GM18526 (cell line): ENCODE measurements around the gene SLC1A2.

Experiments
- POLR2A ChIP-seq: IDR thresholded peaks from 3 replicates; pipeline ENCODE4 v1.6.1; 2011; ENCODE audit not compliant: insufficient read length; ENCODE audit errors: extremely low read depth

The SLC1A2 gene

GRCh38 chr11:35352077-35352888 is 67.1 kb downstream of the SLC1A2 start:
- no peak for TF ChIP-seq POLR2A

DNA sequence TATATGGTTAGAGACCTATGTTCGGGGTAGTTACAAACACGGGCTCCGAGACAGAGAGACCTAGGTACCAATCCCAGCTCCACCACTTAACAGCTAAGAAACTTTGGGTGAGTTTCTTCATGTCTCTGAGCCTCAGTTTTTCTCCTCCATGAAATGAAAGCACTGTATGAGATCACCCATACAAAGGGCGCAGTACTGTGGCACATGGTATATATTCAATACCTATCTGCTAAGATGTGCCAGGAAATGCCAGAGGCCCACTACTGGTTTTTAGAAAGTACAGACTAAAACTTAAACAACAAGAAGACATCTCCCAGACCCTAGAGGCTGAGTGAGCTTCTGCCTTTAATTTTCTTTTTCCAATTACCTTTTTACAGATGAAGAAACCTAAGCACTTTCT is 69.5 kb downstream of the SLC1A2 start:
- TF ChIP-seq POLR2A, result no peak

GRCh38 chr11:35348898-35349687 is 70.3 kb downstream of the SLC1A2 start:
- TF ChIP-seq POLR2A, result no peak

- no peak for TF ChIP-seq POLR2A
Measured at GRCh38 chr11:35347921-35348331, 71.4 kb downstream of the SLC1A2 start.

GRCh38 chr11:35347173-35347878 is 72.0 kb downstream of the SLC1A2 start:
- no peak for TF ChIP-seq POLR2A

DNA sequence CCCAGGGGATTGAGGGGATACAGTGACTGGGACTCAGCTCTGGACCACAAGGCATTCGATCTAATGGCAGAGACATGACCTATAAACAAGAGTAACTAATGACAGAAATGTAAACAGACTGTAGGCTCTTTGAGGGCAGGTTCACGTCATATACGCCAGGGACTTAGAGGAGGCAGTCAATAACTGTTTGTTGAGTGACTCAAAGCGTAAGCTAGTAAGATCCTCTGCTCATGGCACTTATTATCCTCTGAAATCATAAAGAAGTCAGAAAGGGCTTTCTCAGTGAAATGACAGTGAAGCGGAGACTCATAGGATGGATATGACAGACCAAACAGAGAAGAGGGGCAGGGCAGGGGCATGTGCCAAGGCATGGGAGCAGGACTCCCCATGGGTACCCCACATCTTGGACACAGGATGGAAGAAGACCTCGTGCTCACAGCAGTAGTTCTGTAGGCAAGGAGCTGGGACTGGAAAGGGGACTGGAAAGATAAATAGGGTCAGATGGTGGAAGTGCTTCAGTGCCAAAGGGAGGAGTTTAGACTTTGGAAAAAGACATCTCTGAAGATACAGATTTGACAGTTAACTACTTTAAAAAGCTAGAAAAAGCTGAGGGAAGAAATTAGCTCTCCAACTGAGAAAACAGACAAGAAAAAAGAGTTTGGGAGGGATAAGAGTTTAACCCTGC is 72.7 kb downstream of the SLC1A2 start:
- TF ChIP-seq POLR2A, result no peak

DNA sequence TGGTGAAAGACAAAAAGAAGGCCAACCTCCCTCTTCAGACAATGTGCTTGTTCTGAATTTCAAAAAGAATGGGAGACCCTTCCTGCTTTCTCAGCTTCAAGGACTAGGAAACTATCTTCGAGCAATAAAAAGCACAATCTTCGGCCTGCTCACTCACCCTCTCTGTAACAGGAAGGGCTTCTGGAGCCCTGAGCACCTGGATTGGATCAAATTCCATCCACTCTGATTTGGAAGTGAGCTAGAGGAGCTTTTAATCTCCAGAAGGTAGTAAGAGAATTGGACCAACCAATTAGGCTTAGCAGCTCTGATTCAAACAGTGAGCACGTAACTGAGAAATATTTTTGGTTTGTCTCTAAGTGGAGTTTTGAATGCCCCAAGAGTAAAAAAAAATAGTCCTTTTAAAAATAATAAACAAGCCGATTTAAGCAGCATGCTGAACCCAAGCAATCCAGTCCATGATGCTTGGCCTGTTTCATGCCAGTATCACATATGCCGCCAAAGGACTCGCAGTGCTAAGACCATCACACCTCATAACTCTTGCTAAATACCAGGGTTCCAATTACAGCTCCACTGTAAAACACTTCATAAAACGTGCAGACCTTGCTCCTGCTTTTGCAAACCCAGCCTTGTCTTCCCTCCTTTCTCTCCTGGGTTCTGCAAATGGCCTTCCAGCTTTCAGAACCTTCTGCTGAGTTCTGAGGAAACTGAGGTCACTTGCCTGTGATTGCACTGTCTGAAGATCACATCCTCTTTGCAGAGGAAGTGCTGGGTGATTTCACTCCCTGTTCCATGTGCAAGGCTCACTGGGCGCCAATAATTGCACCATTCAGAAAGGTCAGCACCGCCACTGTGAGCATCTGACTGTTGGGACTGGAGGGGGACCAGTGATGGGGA is 74.4 kb downstream of the SLC1A2 start:
- TF ChIP-seq POLR2A, result no peak

DNA sequence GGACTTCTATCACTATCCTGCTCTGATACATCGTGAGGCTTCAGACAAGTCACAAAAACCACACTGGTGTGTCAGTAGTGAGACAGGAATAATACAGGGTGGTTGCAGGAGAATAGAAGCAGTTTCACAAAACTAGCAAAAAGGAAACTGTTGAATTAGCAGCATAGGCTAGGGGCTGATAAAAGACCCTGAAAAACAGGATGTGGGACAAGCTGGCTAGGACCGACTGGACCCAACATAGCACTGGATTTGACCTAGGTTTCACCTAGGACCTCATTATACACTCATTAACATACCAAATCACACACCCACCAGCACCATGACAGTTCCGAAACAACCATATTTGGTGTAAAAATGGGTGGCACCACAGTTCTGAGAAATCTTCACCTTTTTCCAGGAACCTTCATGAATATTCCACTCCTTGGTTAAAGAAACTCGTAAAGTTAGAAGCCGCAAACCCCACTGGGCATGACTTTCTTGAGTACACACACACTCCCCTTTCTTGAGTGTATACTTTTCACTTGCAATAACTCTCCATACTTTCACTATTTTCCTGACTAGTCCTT is 76.2 kb downstream of the SLC1A2 start:
- TF ChIP-seq POLR2A, result no peak

- no peak for TF ChIP-seq POLR2A
Measured at GRCh38 chr11:35340715-35341114, 78.6 kb downstream of the SLC1A2 start.

DNA sequence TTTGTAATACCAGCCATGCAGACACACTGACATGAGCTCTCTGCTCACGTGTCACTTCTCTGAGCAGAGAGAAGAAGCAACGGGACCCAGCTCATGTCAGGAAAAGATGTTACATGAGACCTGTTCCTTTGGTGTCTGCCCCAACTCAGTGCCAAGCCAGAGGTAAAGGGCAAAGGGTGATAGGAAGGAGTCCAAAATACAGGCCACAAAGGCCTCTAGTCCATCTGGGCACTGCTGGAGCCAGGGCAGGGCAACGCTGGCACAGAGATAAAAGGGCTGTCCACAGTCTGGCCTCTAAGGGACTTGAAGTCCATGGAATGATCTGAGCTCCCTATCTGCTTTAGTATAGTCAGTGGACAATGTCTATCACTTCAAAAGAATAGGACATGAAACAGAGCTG is 79.3 kb downstream of the SLC1A2 start:
- TF ChIP-seq POLR2A, result no peak

DNA sequence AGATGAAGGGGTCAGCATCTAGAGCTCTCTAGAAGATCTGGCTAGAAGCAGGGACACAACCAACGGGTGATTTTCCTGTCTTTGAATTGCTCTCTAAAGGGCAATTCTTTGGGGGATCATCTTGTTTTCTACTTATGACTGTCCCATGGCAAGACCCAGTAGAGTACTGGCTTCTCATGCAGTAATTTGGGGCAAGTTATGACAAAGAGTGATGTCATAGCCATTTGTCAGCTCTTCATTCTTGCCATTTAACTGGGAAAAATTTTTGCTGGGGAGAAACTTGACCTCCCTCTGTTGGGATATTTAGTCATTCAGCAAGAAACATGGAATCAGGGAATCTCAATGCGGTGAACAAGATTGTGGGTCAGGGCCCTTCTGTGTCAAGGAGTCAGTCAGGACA is 80.4 kb downstream of the SLC1A2 start:
- TF ChIP-seq POLR2A, result no peak

- no peak for TF ChIP-seq POLR2A
Measured at GRCh38 chr11:35337914-35338305, 81.4 kb downstream of the SLC1A2 start.

GRCh38 chr11:35337136-35337913 is 82.0 kb downstream of the SLC1A2 start:
- TF ChIP-seq POLR2A, result no peak

- TF ChIP-seq POLR2A, result no peak
Measured at GRCh38 chr11:35336726-35337125, 82.6 kb downstream of the SLC1A2 start.

DNA sequence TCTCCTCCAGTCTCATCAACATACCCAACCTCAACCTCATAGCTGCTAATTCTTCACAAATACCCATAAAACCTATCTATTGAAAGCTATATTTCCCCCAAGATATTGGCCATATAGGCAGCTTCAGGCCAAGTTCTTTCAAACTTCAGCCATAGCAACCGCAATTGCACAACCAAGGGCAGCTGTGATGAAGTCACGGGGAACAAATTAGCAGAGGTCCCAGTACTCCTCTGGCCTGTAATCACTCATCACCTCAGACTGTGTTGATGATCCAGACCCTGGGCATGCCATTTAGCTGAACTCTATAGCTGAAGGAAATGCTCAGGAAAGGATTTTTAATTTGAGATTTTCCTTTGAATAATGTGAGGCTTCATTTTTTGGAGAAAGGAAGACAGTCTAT is 84.1 kb downstream of the SLC1A2 start:
- no peak for TF ChIP-seq POLR2A
